H9 (cell line): ENCODE results near the gene MAN1B1. TPM values are rescaled to one million over a fixed set of nuclear protein-coding genes. Genes with fewer than 3 reads are reported as not detected.

Source experiments
- DNase-seq: peaks from one replicate; pipeline ENCODE4 v3.0.0-alpha.2; 2017
- H2AFZ ChIP-seq: one replicate; pipeline ENCODE4 v1.6.1; 2013; ENCODE audit warnings: mild to moderate bottlenecking, low read length, control low read depth, moderate library complexity
- H2AK5ac ChIP-seq: 2 replicates; pipeline ENCODE4 v1.6.1; 2013; ENCODE audit warnings: low read length, control low read depth, mixed read lengths; ENCODE audit not compliant: insufficient read length
- H2BK120ac ChIP-seq: one replicate; pipeline ENCODE4 v1.6.1; 2013; ENCODE audit warnings: low read depth, mild to moderate bottlenecking, low read length, control low read depth, inconsistent platforms; ENCODE audit not compliant: poor library complexity, severe bottlenecking
- H2BK12ac ChIP-seq: 2 replicates; pipeline ENCODE4 v1.6.1; 2013; ENCODE audit warnings: low read length, control low read depth, mixed read lengths, low read depth; ENCODE audit not compliant: insufficient read length
- H2BK15ac ChIP-seq: 2 replicates; pipeline ENCODE4 v1.6.1; 2013; ENCODE audit warnings: low read depth, low read length, control low read depth
- H2BK20ac ChIP-seq: one replicate; pipeline ENCODE4 v1.6.1; 2013; ENCODE audit warnings: low read depth, mild to moderate bottlenecking, low read length, control low read depth, inconsistent platforms; ENCODE audit not compliant: poor library complexity, severe bottlenecking
- H2BK5ac ChIP-seq: 2 replicates; pipeline ENCODE4 v1.6.1; 2013; ENCODE audit warnings: low read length, control low read depth, mixed read lengths; ENCODE audit not compliant: insufficient read length
- H3K14ac ChIP-seq: 2 replicates; pipeline ENCODE4 v1.6.1; 2013; ENCODE audit warnings: low read length, control low read depth; ENCODE audit not compliant: insufficient read depth
- H3K18ac ChIP-seq: 2 replicates; pipeline ENCODE4 v1.6.1; 2013; ENCODE audit warnings: low read depth, mild to moderate bottlenecking, mixed read lengths, low read length, control low read depth; ENCODE audit not compliant: insufficient read length
- H3K23ac ChIP-seq: 2 replicates; pipeline ENCODE4 v1.6.1; 2013; ENCODE audit warnings: low read length, control low read depth, mixed read lengths, low read depth; ENCODE audit not compliant: insufficient read length
- H3K23me2 ChIP-seq: 2 replicates; pipeline ENCODE4 v1.6.1; 2013; ENCODE audit warnings: low read depth, mild to moderate bottlenecking, mixed read lengths, low read length, control low read depth; ENCODE audit not compliant: insufficient read length, poor library complexity, severe bottlenecking
- H3K27ac ChIP-seq: 2 replicates; pipeline ENCODE4 v1.5.1; 2013; ENCODE audit warnings: low read length, control low read depth, mixed read lengths, low read depth; ENCODE audit not compliant: insufficient read length
- H3K27me3 ChIP-seq: 2 replicates; pipeline ENCODE4 v1.6.1; 2013; ENCODE audit warnings: low read length, control low read depth, inconsistent platforms; ENCODE audit not compliant: insufficient read depth
- H3K4ac ChIP-seq: 2 replicates; pipeline ENCODE4 v1.6.1; 2013; ENCODE audit warnings: low read depth, mild to moderate bottlenecking, control low read depth, inconsistent platforms, low read length, moderate library complexity
- H3K4me1 ChIP-seq: 2 replicates; pipeline ENCODE4 v1.6.1; 2013; ENCODE audit warnings: low read length, control low read depth, inconsistent platforms; ENCODE audit not compliant: insufficient read depth
- H3K4me2 ChIP-seq: 2 replicates; pipeline ENCODE4 v1.6.1; 2013; ENCODE audit warnings: low read length, control low read depth, mixed read lengths; ENCODE audit not compliant: insufficient read length, insufficient read depth
- H3K56ac ChIP-seq: 2 replicates; pipeline ENCODE4 v1.6.1; 2013; ENCODE audit warnings: low read depth, mild to moderate bottlenecking, mixed read lengths, low read length, control low read depth; ENCODE audit not compliant: insufficient read length
- H3K79me1 ChIP-seq: 2 replicates; pipeline ENCODE4 v1.6.1; 2013; ENCODE audit warnings: low read depth, mild to moderate bottlenecking, moderate library complexity, low read length, control low read depth, inconsistent platforms; ENCODE audit not compliant: insufficient read depth, poor library complexity, severe bottlenecking
- H3K79me2 ChIP-seq: 2 replicates; pipeline ENCODE4 v1.6.1; 2013; ENCODE audit warnings: low read length, control low read depth, inconsistent platforms; ENCODE audit not compliant: insufficient read depth
- H3K9ac ChIP-seq: 2 replicates; pipeline ENCODE4 v1.6.1; 2013; ENCODE audit warnings: low read length, control low read depth, mixed read lengths; ENCODE audit not compliant: insufficient read length; ENCODE audit errors: extremely low read depth
- H3K9me3 ChIP-seq: one replicate; pipeline ENCODE4 v1.6.1; 2013; ENCODE audit warnings: low read depth, low read length, inconsistent platforms; ENCODE audit not compliant: control insufficient read depth
- H3T11ph ChIP-seq: one replicate; pipeline ENCODE4 v1.6.1; 2013; ENCODE audit warnings: mild to moderate bottlenecking, low read length, control low read depth, inconsistent platforms
- H4K20me1 ChIP-seq: one replicate; pipeline ENCODE4 v1.6.1; 2013; ENCODE audit not compliant: control insufficient read depth, insufficient read length, insufficient read depth
- H4K5ac ChIP-seq: 2 replicates; pipeline ENCODE4 v1.6.1; 2013; ENCODE audit warnings: low read depth, mild to moderate bottlenecking, mixed read lengths, low read length, control low read depth; ENCODE audit not compliant: insufficient read length
- H4K8ac ChIP-seq: replicated peaks from 2 replicates; pipeline ENCODE4 v1.6.1; 2013; ENCODE audit warnings: low read length, control low read depth, mixed read lengths, low read depth; ENCODE audit not compliant: insufficient read length
- H4K91ac ChIP-seq: 2 replicates; pipeline ENCODE4 v1.6.1; 2013; ENCODE audit warnings: low read depth, mild to moderate bottlenecking, moderate library complexity, mixed read lengths, low read length, control low read depth; ENCODE audit not compliant: insufficient read length
- H3K27ac Mint-ChIP-seq, 3 experiments: 2 replicates in 2 of 3; 3 replicates in 1 of 3; pipeline ENCODE4 v1.8.0; 2020 to 2021; ENCODE audit warnings: mixed read lengths in 3 of 3, mild to moderate bottlenecking in 1 of 3, moderate library complexity in 1 of 3
- H3K27me3 Mint-ChIP-seq: 2 replicates; pipeline ENCODE4 v1.8.0; 2021; ENCODE audit warnings: low read depth, mild to moderate bottlenecking, moderate library complexity, mixed read lengths
- H3K36me3 Mint-ChIP-seq, 3 experiments: 2 replicates in 2 of 3; 3 replicates in 1 of 3; pipeline ENCODE4 v1.8.0; 2020 to 2021; ENCODE audit warnings: low read depth in 3 of 3, mixed read lengths in 3 of 3; ENCODE audit not compliant: insufficient read depth in 1 of 3
- H3K4me1 Mint-ChIP-seq, 2 experiments: 2 replicates each; pipeline ENCODE4 v1.8.0; 2020; ENCODE audit warnings: mixed read lengths in 2 of 2
- H3K4me3 Mint-ChIP-seq, 2 experiments: 2 replicates in 1 of 2; 3 replicates in 1 of 2; pipeline ENCODE4 v1.8.0; 2020 to 2021; ENCODE audit warnings: mild to moderate bottlenecking in 2 of 2, mixed read lengths in 2 of 2, moderate library complexity in 1 of 2
- H3K9me3 Mint-ChIP-seq, 2 experiments: 2 replicates in 1 of 2; 3 replicates in 1 of 2; pipeline ENCODE4 v1.8.0; 2020; ENCODE audit warnings: mild to moderate bottlenecking in 2 of 2, mixed read lengths in 2 of 2, moderate library complexity in 1 of 2
- WGBS: extraction: QIAGEN DNeasy Blood & Tissue Kit; methylation state at CpG from one replicate; pipeline ENCODE4 v1.1.7; 2013; ENCODE audit warnings: missing lambda C conversion rate, low lambda C conversion rate, mixed read lengths; ENCODE audit not compliant: insufficient read length; ENCODE audit errors: extremely low coverage; 5-methylcytosine and 5-hydroxymethylcytosine counted together
- total RNA-seq: library from RNA; stranded (reverse); gene quantifications from 2 replicates; pipeline ENCODE4 v1.2.1, GENCODE V29; 2021
- TF ChIP-seq, protein P1 (sequence below): fragments of 200-600 bp; sonication (generic); conservative IDR thresholded peaks from 3 replicates; pipeline ENCODE4 v1.8.0; 2021; ENCODE audit warnings: antibody characterized with exemption, mild to moderate bottlenecking

Gene MAN1B1
- total RNA-seq, 1 experiment from 2014 or later: 34.9 TPM

DNA sequence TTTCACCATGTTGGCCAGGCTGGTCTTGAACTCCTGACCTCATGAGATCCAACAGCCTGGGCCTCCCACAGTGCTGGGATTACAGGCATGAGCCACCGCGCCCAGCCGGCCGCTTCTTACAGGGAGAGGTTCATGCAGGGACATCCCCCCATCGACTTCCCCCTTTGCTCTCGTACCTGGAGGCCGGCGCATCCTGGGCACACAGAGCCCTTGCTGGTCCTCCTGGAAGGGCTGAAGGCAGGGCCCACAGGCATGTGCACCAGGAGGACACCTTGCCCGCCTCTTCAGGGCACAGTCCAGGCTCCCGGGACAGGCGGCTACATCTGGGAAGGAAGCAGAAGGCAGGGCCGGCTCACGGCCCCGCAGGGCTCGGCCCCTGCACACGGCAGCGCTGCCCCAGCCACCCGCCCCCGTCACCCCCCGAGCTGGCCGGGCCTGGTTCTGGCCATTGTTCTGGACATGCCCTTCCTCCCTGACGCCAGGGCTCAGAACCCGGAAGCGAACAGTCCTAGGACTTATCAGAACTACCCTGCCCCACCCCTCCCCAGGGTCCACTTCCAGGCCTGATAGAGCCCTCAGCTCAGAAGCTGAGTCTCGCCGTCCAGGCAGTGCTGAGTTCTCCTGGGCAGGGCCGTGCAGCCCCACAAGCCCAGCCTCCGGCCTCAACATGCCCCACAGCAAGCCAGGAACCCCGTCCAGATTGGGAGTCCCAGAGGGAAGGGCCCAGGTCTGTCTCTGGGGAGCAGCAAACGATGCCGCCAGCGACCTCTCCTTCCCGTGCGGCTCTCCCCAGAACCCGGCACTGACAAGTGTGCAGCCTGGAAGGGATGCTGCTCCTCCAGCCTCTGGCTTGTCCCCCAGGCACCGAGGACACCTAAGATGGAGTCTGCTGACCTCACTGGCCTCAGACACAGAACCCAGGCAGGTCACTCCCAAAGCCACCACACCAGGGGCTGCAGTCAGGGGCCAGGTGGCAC lies 43.7 kb upstream of the MAN1B1 start:
- H3K23ac ChIP-seq: no peak overlapping the region
- no peak overlapping the region for H3K56ac ChIP-seq
- peaks cover 11% of the 10 kb centered on the region for H3K23me2 ChIP-seq
- WGBS: no CpG with 5 or more reads among the region's 36 CpGs
- H3K4ac ChIP-seq: no peak overlapping the region
- no peak overlapping the region for H4K8ac ChIP-seq
- H3K18ac ChIP-seq: no peak overlapping the region
- H2AFZ ChIP-seq: no peak overlapping the region
- no peak overlapping the region for H3K27ac Mint-ChIP-seq
- peaks cover 5 to 6% of the 10 kb centered on the region in 2 experiments for H3K4me1 Mint-ChIP-seq
- H2BK12ac ChIP-seq: no peak overlapping the region
- H3T11ph ChIP-seq: no peak overlapping the region
- no peaks in the 10 kb centered on the region for H3K9me3 Mint-ChIP-seq
- H3K4me3 Mint-ChIP-seq: no peak overlapping the region
- no peak overlapping the region for H4K91ac ChIP-seq
- TF ChIP-seq, protein P1, sequence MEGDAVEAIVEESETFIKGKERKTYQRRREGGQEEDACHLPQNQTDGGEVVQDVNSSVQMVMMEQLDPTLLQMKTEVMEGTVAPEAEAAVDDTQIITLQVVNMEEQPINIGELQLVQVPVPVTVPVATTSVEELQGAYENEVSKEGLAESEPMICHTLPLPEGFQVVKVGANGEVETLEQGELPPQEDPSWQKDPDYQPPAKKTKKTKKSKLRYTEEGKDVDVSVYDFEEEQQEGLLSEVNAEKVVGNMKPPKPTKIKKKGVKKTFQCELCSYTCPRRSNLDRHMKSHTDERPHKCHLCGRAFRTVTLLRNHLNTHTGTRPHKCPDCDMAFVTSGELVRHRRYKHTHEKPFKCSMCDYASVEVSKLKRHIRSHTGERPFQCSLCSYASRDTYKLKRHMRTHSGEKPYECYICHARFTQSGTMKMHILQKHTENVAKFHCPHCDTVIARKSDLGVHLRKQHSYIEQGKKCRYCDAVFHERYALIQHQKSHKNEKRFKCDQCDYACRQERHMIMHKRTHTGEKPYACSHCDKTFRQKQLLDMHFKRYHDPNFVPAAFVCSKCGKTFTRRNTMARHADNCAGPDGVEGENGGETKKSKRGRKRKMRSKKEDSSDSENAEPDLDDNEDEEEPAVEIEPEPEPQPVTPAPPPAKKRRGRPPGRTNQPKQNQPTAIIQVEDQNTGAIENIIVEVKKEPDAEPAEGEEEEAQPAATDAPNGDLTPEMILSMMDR: no peak
- H3K4me2 ChIP-seq: no peak overlapping the region
- H4K5ac ChIP-seq: no peak overlapping the region
- H2BK5ac ChIP-seq: no peak overlapping the region
- H3K27ac ChIP-seq: no peak overlapping the region
- no peaks in the 10 kb centered on the region for H4K20me1 ChIP-seq
- no peaks in the 10 kb centered on the region for H3K4me1 ChIP-seq
- no peak for DNase-seq
- peaks cover 24% of the 10 kb centered on the region for H3K27me3 Mint-ChIP-seq
- H2BK20ac ChIP-seq: no peak overlapping the region
- no peak overlapping the region for H2BK15ac ChIP-seq
- no peak overlapping the region for H2BK120ac ChIP-seq
- peaks cover 0 to 11% (median 5%) of the 10 kb centered on the region in 3 experiments; a peak in 4 of 7 replicates for H3K36me3 Mint-ChIP-seq
- H2AK5ac ChIP-seq: no peak overlapping the region
- no peak overlapping the region for H3K14ac ChIP-seq
- peaks cover 2% of the 10 kb centered on the region; the same call in 1 of the 2 replicates for H3K79me2 ChIP-seq
- H3K9me3 ChIP-seq: no peaks in the 10 kb centered on the region
- H3K79me1 ChIP-seq: no peaks in the 10 kb centered on the region
- H3K27me3 ChIP-seq: peaks cover 3% of the 10 kb centered on the region; the same call in 1 of the 2 replicates
- no peak overlapping the region for H3K9ac ChIP-seq
